K562 (cell line): ENCODE results near the gene NLGN3. TPM values are rescaled to one million over a fixed set of nuclear protein-coding genes. Genes with fewer than 3 reads are reported as not detected.

Experiments
- ATAC-seq: fragments of 200-7000 bp; cut with Tn5 transposase; 3 replicates; pipeline ENCODE4 v1.9.1; 2020; ENCODE audit warnings: moderate library complexity
- BruUV-seq: library from RNA; stranded (reverse); fragments of 400-500 nt; replicated peaks from 2 replicates; lab custom pipeline; 2021; lab: Mats Ljungman, UMichigan
- CTCF ChIA-PET: fragments of 300-600 bp; formaldehyde crosslinking; extraction: SDS; loops from one replicate; lab custom pipeline; 2021; ENCODE audit warnings: low intra/inter-chr PET ratio; lab: Yijun Ruan, JAX
- POLR2A ChIA-PET: fragments of 300-600, 350-650 bp; sonication (Branson Sonifier 250); formaldehyde crosslinking; extraction: SDS; loops from one replicate; lab custom pipeline; 2021; ENCODE audit warnings: antibody characterized with exemption, inconsistent platforms; lab: Yijun Ruan, JAX
- DNase-seq, 4 experiments: peaks; one replicate each; pipeline versions ENCODE4 v3.0.0 to v3.0.0-alpha.2; 2011 to 2018; ENCODE audit warnings: low spot score in 3 of 4, mixed read lengths in 3 of 4; ENCODE audit errors: extremely low read depth in 1 of 4
- FAIRE-seq: peaks from 2 replicates; lab custom pipeline; 2011; peaks lifted over from hg19 to GRCh38; lab: Jason Lieb, UNC
- H2AFZ ChIP-seq: 2 replicates; pipeline ENCODE4 v1.6.0; 2011; ENCODE audit warnings: low read depth, low read length, control low read depth, inconsistent platforms
- H3K27ac ChIP-seq: fragments of 200-600 bp; 3 replicates; pipeline ENCODE4 v1.8.0; 2011; ENCODE audit warnings: low read depth, mild to moderate bottlenecking, control low read depth, inconsistent platforms, low read length, moderate library complexity, mixed read lengths; ENCODE audit errors: extremely low read depth
- H3K27me3 ChIP-seq, 2 experiments: fragments of 300-600 bp in 1 of 2; 2 replicates in 1 of 2; 3 replicates in 1 of 2; pipeline versions ENCODE4 v1.6.0 to v1.8.0; 2011; ENCODE audit warnings: inconsistent platforms in 2 of 2, low read length in 2 of 2, mild to moderate bottlenecking in 1 of 2, mixed read lengths in 1 of 2, moderate library complexity in 1 of 2; ENCODE audit not compliant: control insufficient read depth in 2 of 2, insufficient read depth in 2 of 2
- H3K36me3 ChIP-seq: fragments of 300-600 bp; 3 replicates; pipeline ENCODE4 v1.8.0; 2011; ENCODE audit warnings: mild to moderate bottlenecking, low read length, inconsistent platforms; ENCODE audit not compliant: control insufficient read depth, insufficient read depth
- H3K4me1 ChIP-seq, 2 experiments: fragments of 200-600 bp in 1 of 2; replicated peaks in 1 of 2; 2 replicates in 1 of 2; 3 replicates in 1 of 2; pipeline versions ENCODE4 v1.5.1 to v1.8.0; 2011; ENCODE audit warnings: inconsistent platforms in 2 of 2, low read length in 2 of 2, mild to moderate bottlenecking in 1 of 2, mixed read lengths in 1 of 2, moderate library complexity in 1 of 2; ENCODE audit not compliant: control insufficient read depth in 2 of 2, insufficient read depth in 2 of 2
- H3K4me2 ChIP-seq: 2 replicates; pipeline ENCODE4 v1.6.1; 2011; ENCODE audit warnings: low read length, control low read depth, inconsistent platforms, mixed read lengths; ENCODE audit not compliant: insufficient read depth
- H3K4me3 ChIP-seq: fragments of 200-600 bp; sonication (generic), shearing (Covaris generic); 2 replicates; pipeline ENCODE4 v1.5.1; 2016; ENCODE audit warnings: control low read depth, inconsistent platforms
- H3K79me2 ChIP-seq: fragments of 200-600 bp; 3 replicates; pipeline ENCODE4 v1.8.0; 2011; ENCODE audit warnings: low read length, inconsistent platforms; ENCODE audit not compliant: control insufficient read depth, insufficient read depth
- H3K9ac ChIP-seq, 2 experiments: 2 replicates each; pipeline versions ENCODE4 v1.6.0 to v1.6.1; 2011; ENCODE audit warnings: low read depth in 2 of 2, low read length in 2 of 2, control low read depth in 1 of 2, inconsistent platforms in 1 of 2, mild to moderate bottlenecking in 1 of 2, mixed read lengths in 1 of 2; ENCODE audit not compliant: insufficient read depth in 1 of 2
- H3K9me1 ChIP-seq: one replicate; pipeline ENCODE4 v1.6.0; 2011; ENCODE audit warnings: inconsistent platforms, mild to moderate bottlenecking, low read length, moderate library complexity; ENCODE audit not compliant: control insufficient read depth, insufficient read depth
- H3K9me3 ChIP-seq: replicated peaks from 2 replicates; pipeline ENCODE4 v1.5.1; 2011; ENCODE audit warnings: low read depth, low read length, inconsistent platforms; ENCODE audit not compliant: control insufficient read depth, insufficient read depth
- H4K20me1 ChIP-seq: replicated peaks from 2 replicates; pipeline ENCODE4 v1.6.1; 2011; ENCODE audit warnings: low read length, inconsistent platforms, mixed read lengths; ENCODE audit not compliant: control insufficient read depth, insufficient read depth
- CREB3 ChIP-seq: fragments of 450-650 bp; conservative IDR thresholded peaks from 2 replicates; pipeline ENCODE4 v1.6.1; 2016; ENCODE audit warnings: missing genetic modification characterization, low read depth, mild to moderate bottlenecking, missing compliant biosample characterization, moderate library complexity
- KDM1A ChIP-seq, 2 experiments: fragments of 450-650 bp; IDR thresholded peaks; 2 replicates each; pipeline ENCODE4 v1.6.1; 2016; ENCODE audit warnings: mild to moderate bottlenecking in 2 of 2
- NR2C2 ChIP-seq, 2 experiments: fragments of 200-800 bp in 1 of 2; sonication (Bioruptor generic) in 1 of 2; sonication (generic) in 1 of 2; formaldehyde crosslinking in 1 of 2; IDR thresholded peaks; 2 replicates each; pipeline versions ENCODE4 v1.6.1 to v1.8.0; 2016 to 2022; ENCODE audit warnings: mild to moderate bottlenecking in 1 of 2, missing compliant biosample characterization in 1 of 2, missing genetic modification characterization in 1 of 2, missing genetic modification reagents in 1 of 2
- PTBP1 ChIP-seq: fragments of 200-400 bp; formaldehyde crosslinking; IDR thresholded peaks from 2 replicates; pipeline ENCODE4 v1.6.1; 2017; ENCODE audit warnings: low read depth, low read length
- RBM15 ChIP-seq: fragments of 200-400 bp; formaldehyde crosslinking; IDR thresholded peaks from 2 replicates; pipeline ENCODE4 v1.6.1; 2018; ENCODE audit warnings: mild to moderate bottlenecking, low read length, moderate library complexity; ENCODE audit not compliant: insufficient read depth
- SOX6 ChIP-seq: fragments of 450-650 bp; IDR thresholded peaks from 2 replicates; pipeline ENCODE4 v1.6.1; 2014; ENCODE audit warnings: mild to moderate bottlenecking
- ZBTB40 ChIP-seq, 2 experiments: fragments of 450-650 bp in 1 of 2; sonication (generic) in 1 of 2; formaldehyde crosslinking in 1 of 2; IDR thresholded peaks; 2 replicates each; pipeline versions ENCODE4 v1.7.1 to v1.9.0; 2016 to 2022; ENCODE audit warnings: inconsistent platforms in 1 of 2, mild to moderate bottlenecking in 1 of 2, missing genetic modification reagents in 1 of 2
- ZC3H11A ChIP-seq: IDR thresholded peaks from 2 replicates; pipeline ENCODE4 v1.6.1; 2012; ENCODE audit warnings: low read depth, low read length, improper control_type of control experiment
- ZNF184 ChIP-seq: sonication (generic); formaldehyde crosslinking; IDR thresholded peaks from 2 replicates; pipeline ENCODE4 v1.5.0; 2020; ENCODE audit warnings: missing genetic modification reagents
- ZNF41 ChIP-seq: fragments of 250-450 bp; sonication (Bioruptor Pico); conservative IDR thresholded peaks from 2 replicates; pipeline ENCODE4 v1.4.0; 2020; ENCODE audit warnings: mild to moderate bottlenecking
- ZNF668 ChIP-seq: fragments of 250-450 bp; sonication (Bioruptor Pico); IDR thresholded peaks from 2 replicates; pipeline ENCODE4 v1.8.0; 2022; ENCODE audit warnings: mild to moderate bottlenecking, inconsistent platforms
- WGBS: fragments of 100-300 bp; shearing (Covaris generic); methylation state at CpG from one replicate; pipeline ENCODE4 v1.1.6; 2016; ENCODE audit warnings: low coverage, mixed read lengths; ENCODE audit not compliant: insufficient coverage; ENCODE audit errors: missing lambda C conversion rate; 5-methylcytosine and 5-hydroxymethylcytosine counted together
- in situ Hi-C: fragments of 300-500 bp; cut with MboI; formaldehyde crosslinking; loops from 4 replicates; pipeline ENCODE4 v1.15.0; 2018; ENCODE audit warnings: inconsistent platforms, mixed read lengths
- intact Hi-C: fragments of 100-400 bp; cut with micrococcal nuclease; formaldehyde crosslinking; loops from 2 replicates; pipeline ENCODE4 v1.14.2; 2022
- polyA plus RNA-seq, 8 experiments: library from polyadenylated mRNA; depleted of rRNA in 4 of 8; stranded (reverse) in 5 of 8; unstranded in 3 of 8; fragments of >200 nt; fragmentation: Nextera tagmentation in 2 of 8; fragmentation: Illumina TruSeq in 1 of 8; extraction: Ambion mirVana in 2 of 8; extraction: Trizol in 1 of 8; gene quantifications; 2 replicates each; pipeline versions ENCODE4 v1.2.1 to v1.2.3, GENCODE V29; 2011 to 2014; ENCODE audit warnings: inconsistent platforms in 1 of 8, missing spikeins in 1 of 8
- total RNA-seq, 7 experiments: library from RNA; depleted of rRNA in 6 of 7; stranded (reverse); fragments of >200 nt in 6 of 7; fragmentation: Illumina TruSeq in 2 of 7; extraction: Trizol in 2 of 7; gene quantifications; 2 replicates each; pipeline versions ENCODE4 v1.2.1 to v1.2.3, GENCODE V29; 2011 to 2021; ENCODE audit warnings: low replicate concordance in 1 of 7

Gene NLGN3
- total and polyA plus RNA-seq, 9 of the 15 experiments (the other 6 are each of a cell fraction or from before 2014, with no cell fraction given), result 0.03 to 0.86 (median 0.25) TPM

GRCh38 chrX:71098951-71099506, 45.6 kb upstream of the NLGN3 start:
- intact Hi-C loops (loop anchor here (1.0 kb wide), 3 partner anchors 30 to 99 kb away; no protein-coding TSS in a partner anchor), in situ Hi-C loops (loop anchor here (5.0 kb wide), 1 partner anchor 78 kb away; no protein-coding TSS in a partner anchor)
- POLR2A ChIA-PET, result interaction anchor here (0.6 kb wide), 1 partner anchor 51 kb away, joined by 4 read pairs; no protein-coding TSS in a partner anchor
- no peak overlapping the region for H3K4me2 ChIP-seq
- no peaks in the 10 kb centered on the region for H3K9me1 ChIP-seq
- peaks cover 3% of the 10 kb centered on the region; the same call in 1 of the 3 replicates for H3K36me3 ChIP-seq
- no peak overlapping the region for H2AFZ ChIP-seq
- FAIRE-seq, result no peak
- H4K20me1 ChIP-seq, result no peaks in the 10 kb centered on the region
- H3K9ac ChIP-seq, result peak overlapping the region in 1 of 2 experiments; percentile 15; a peak in 1 of 4 replicates
- CTCF ChIA-PET, result interaction anchor here (0.6 kb wide), 2 partner anchors 28 to 295 kb away, joined by 3 read pairs; no protein-coding TSS in a partner anchor
- peaks cover 14% of the 10 kb centered on the region for H3K79me2 ChIP-seq
- H3K27ac ChIP-seq, result no peak overlapping the region; the same call in 2 of the 3 replicates
- no TSS peak for BruUV-seq
- peaks cover 41 to 42% of the 10 kb centered on the region in 2 experiments for H3K4me1 ChIP-seq
- no peak for ATAC-seq
- no peaks in the 10 kb centered on the region for H3K9me3 ChIP-seq
- no peak overlapping the region for H3K4me3 ChIP-seq
- H3K27me3 ChIP-seq, result no peaks in the 10 kb centered on the region
- DNase-seq, result no peak
- WGBS, result 26% methylated on average over 4 of the region's 5 CpGs
- TF ChIP-seq ZNF41 (CRISPR knock-in tag) (no peak), KDM1A (IDR thresholded peaks at IDR 0.05) (no peak), ZBTB40 (IDR thresholded peaks at IDR 0.05) (no peak), ZBTB40 (CRISPR knock-in tag; IDR thresholded peaks at IDR 0.05) (no peak), ZC3H11A (no peak), PTBP1 (no peak), SOX6 (no peak), ZNF184 (CRISPR knock-in tag) (no peak), NR2C2 (CRISPR knock-in tag; IDR thresholded peaks at IDR 0.05) (no peak), NR2C2 (tag; IDR thresholded peaks at IDR 0.05) (no peak), ZNF668 (CRISPR knock-in tag) (no peak), CREB3 (no peak), RBM15 (no peak)
